Measurements from ENCODE around the gene ABCF2. TPM values are rescaled to one million over a fixed set of nuclear protein-coding genes. Genes with fewer than 3 reads are reported as not detected.

Gene ABCF2
- polyA plus RNA-seq, 4 donors = 21.5 to 28.2 (median 25.5) TPM

DNA sequence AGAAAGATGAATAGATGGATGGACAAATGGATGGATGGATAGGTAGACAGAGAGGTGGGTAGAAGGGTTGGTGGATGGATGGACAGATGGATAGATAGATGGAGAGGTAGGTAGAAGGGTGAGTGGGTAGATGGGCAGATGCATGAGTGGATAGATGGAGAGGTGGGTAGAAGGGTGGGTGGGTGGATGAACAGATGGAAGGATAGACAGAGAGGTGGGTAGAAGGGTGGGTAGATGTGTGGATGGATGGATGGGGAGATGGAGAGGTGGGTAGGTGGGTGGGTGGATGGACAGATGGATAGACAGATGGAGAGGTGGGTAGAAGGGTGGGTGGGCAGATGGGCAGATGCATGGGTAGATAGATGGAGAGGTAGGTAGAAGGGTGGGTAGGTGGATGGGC, 29.1 kb downstream of the ABCF2 start:
- no peak for DNase-seq (ENCODE audit: low read depth in 4 of 4, low spot score in 3 of 4)

DNA sequence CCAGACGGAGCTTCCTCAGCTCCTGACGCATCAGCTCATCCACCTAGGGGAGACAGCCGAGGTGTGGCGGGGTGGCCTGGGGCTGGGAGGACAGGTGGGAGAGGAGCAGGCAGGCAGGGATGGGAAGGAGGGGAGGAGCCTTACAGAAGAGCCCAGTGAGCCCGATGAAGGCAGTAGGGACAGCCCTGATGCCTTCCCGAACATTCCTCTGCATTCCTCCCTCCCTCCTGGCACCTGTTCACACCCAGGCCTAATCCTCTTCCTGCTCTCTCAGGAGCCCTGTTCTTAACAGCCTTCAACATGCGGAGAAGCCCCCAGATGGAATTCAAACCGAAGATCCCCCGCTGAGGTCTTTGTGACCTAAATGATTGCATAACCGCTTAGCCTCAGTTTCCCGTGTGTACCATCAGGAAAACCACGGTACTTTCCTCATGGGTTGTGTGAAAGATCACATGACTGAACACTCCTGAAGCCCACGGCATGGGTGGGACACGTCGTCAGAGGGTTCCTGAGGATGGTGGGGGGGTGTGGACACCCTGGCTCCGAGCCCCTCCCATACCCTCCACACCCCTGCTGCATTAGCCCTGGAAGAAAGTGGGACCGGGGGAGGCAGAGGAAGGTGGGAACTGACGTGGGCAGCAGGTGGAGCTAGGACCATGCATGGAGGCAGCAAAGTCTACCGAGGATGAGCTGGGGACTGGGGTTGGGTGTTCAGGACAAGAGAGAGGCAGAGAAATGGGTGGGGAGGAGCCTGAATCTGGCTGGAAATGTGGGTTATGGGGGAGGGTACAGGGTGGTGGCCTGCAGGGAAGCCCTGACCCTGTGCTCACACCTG, 31.2 kb downstream of the ABCF2 start:
- DNase-seq (ENCODE audit: low read depth in 4 of 4, low spot score in 3 of 4) = no peak

DNA sequence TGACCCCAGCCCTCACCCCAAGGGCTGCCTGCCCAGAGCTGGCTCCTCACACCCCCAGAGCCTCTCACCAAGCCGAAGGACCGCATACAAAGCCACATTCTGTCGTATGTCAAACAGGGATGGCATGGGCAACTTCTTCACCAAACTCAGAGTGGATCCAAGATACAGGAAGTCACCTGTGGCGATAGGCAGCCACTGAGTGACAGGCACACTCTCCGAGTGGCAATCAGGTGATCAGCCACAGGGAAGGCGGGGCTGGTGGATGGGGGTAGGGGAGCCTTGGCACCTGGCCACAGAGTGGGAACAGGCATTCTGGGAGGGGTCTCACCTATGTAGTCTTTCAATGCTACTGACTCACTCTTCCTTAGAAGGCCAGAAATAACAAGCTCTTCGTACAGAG, 32.8 kb downstream of the ABCF2 start:
- DNase-seq (ENCODE audit: low read depth in 4 of 4, low spot score in 3 of 4) = no peak

DNA sequence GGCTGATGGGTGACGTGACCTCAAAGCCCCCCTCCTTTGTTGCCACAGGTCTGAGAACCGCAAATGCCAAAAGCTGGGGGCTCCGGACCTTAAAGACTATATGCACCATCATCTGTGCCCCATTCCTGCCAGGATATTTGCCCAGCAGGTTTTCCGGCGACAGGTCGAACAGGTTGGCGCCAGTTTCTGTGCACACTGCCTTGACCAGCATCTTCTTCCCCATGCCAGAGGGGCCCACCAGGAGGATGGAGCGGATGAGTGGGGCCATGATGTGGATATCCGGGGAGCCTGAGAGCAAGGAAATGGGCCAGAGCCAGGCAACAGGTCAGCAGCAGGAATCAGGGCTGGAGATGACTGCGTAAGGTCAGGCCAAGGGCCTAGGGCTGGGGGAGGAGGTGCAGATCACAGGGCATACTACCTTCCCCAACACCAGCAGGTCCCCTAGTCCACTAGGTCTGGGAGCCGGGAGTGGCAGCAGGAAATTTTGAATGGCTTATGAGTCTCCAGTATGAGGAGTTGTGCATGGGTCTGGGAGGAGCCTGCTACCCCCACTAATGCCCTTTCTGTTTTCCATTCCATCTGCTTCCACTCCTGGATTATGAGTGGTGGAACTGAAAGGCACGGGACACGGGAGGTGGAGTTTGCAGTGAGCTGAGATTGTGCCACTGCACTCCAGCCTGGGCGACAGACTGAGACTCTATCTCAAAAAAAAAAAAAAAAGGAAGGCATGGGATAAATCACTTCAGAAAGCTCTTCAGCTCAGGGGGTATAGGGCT, 33.6 kb downstream of the ABCF2 start:
- no peak for DNase-seq (ENCODE audit: low read depth in 4 of 4, low spot score in 3 of 4)

DNA sequence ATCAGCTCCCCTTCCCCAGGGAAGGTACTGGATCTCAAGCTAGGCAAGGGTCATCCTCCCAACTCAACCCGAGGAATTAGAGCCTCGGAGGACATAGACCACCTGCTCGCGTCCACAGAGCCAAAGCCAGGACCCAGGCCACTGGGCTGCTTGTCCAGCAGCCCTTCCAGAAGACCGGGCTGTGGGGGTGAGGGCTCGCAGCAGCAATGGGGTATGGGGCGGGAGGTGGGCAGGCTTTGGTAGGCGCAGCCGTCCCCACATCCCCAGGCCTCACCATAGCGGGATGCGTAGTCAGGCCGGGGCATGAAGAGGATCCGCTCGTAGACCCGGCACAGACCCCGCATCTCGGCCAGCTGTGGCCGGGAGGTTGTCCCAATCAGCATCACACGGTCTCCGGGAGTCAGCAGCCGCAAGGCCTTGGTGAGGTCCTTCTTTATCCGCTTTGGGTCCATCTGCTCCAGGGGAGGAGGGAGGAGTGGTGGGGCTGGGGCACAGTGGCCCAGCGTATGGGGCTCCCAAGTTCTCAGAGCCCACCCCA, 34.9 kb downstream of the ABCF2 start:
- DNase-seq (ENCODE audit: low read depth in 4 of 4, low spot score in 3 of 4) = no peak

DNA sequence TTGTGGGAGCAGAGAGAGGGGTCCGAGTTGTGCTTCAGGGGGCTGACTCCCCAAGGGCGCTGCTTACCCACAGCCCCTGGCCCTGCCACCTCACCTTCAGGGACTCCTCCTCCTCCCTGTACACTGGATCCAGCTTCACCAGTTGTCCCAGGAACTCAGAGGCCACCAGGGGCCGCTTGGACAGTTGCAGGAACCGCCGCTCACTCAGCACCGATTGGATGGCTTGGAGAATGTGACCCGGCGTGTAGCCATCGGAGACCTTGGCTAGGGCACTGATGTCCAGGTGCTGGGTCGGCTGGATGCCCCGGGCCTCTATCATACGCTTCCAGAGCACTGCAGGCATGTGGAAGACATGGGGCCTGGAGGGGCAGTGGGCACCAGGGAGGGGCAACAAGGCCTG, 35.5 kb downstream of the ABCF2 start:
- DNase-seq (ENCODE audit: low read depth in 4 of 4, low spot score in 3 of 4) = no peak

DNA sequence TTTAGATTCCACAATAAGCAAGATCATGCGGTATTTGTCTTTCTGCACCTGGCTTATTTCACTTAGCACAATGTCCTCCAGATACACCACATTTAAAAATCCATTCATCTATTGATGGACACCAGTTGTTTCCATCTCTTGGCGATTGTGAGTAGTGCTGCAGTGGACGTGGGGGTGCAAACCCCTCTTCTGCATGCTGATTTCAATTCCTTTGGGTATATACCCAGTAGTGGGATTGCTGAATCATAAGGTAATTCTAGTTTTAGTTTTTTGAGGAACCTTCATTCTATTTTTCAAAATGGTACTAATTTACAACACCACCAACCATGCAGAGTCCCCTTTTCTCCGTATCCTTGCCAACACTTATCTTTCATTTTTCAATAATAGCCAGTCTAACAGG, 38.0 kb downstream of the ABCF2 start:
- DNase-seq (ENCODE audit: low read depth in 4 of 4, low spot score in 3 of 4) = no peak

DNA sequence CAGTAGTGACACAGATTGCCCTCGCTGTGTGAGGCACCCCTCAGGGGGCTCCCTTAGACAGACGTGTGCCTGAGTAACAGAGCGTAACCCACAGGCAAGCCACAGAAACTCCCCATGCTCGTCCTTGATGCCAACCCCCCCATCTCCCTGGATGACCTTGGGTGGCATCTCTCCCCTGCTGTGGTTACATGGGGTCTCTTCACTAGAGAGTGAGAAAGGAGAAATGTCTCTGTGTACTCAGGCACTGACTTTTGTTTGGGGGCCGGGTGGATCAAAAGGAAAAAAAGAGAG, 38.8 kb downstream of the ABCF2 start:
- no peak for DNase-seq (ENCODE audit: low read depth in 4 of 4, low spot score in 3 of 4)

DNA sequence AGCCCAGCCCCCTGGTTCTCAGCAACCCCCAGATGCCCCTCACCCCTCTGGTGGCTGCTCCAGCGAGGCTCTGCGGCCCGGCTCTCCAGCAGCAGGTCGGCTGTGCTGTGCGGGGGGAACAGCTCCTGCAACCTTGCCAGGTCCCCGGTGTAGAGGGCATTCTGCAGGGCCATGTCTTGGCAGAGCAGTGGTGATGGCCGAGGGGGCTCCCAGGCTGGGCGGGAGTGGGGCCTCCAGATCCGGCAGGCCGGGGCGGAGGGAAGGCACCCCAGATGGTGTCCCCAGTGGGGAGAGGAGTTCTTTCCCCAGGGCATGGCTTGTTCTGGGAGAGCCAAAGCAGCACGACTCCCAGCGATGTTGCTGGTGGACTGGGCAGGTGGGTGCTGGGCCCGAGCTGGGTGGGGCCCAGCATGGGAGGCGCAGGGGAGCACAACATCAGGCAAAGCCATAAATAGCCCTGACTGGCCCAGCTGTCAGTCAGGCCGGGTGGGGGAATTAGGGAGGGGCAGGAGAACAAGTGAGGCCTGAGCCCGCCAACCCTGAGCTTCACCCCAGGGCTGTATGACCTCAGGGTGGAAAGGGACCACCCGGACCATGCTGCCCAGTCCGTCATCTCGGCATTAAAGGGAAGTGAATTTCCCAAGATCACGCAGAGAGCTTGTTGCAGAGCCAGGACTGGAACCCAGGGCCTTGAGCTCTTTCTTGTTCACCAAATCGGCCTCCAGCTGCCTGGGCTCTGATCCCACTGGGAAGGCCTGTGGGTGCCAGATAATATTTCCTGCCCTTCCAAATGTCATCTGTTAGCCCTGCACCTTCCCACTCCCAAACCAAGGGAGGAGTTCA, 39.4 kb downstream of the ABCF2 start:
- no peak for DNase-seq (ENCODE audit: low read depth in 4 of 4, low spot score in 3 of 4)

DNA sequence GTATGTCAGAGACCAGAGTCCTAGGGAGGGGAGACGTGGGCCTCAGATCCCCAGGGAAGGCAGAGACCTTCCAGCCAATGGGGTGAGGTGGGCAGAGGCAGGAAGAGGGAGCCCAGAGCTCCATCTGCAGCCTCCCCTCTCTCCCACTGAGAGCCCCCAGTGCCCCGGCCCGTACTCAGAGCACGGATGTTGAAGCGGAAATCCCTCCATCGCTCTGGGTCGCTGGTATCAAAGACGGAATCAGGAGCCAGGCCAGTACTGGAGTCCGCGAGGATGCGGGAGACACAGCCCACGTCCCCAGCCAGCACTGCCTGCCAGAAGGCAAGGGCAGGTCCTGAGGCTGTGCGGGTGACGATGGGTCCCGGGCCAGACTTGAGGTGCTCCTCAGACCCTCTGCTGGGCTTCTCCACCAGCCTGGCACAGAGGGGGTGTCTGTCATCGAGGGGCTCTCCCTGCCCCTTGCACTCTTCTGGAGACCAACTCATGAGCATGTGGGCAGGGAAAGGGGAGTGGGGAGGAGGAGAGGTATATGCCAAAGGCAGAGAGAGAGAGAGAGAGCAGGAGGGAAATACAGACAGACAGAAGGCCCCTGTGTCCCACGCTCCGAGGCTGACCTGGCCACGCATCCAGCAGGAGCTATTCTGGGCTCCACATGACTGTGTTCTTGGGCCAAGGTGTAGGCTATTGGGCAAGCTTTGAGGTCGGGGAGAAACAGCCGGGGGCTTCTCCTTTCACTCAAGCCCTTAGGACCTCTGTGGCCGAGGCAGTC, 40.2 kb downstream of the ABCF2 start, which contains the start of gene ASB10:
Gene ASB10 (minus strand): TSS at position 611 of the 769 bp plus-strand sequence. CDS start 120 bp downstream, at position 491.
- DNase-seq (ENCODE audit: low read depth in 4 of 4, low spot score in 3 of 4) = no peak

DNA sequence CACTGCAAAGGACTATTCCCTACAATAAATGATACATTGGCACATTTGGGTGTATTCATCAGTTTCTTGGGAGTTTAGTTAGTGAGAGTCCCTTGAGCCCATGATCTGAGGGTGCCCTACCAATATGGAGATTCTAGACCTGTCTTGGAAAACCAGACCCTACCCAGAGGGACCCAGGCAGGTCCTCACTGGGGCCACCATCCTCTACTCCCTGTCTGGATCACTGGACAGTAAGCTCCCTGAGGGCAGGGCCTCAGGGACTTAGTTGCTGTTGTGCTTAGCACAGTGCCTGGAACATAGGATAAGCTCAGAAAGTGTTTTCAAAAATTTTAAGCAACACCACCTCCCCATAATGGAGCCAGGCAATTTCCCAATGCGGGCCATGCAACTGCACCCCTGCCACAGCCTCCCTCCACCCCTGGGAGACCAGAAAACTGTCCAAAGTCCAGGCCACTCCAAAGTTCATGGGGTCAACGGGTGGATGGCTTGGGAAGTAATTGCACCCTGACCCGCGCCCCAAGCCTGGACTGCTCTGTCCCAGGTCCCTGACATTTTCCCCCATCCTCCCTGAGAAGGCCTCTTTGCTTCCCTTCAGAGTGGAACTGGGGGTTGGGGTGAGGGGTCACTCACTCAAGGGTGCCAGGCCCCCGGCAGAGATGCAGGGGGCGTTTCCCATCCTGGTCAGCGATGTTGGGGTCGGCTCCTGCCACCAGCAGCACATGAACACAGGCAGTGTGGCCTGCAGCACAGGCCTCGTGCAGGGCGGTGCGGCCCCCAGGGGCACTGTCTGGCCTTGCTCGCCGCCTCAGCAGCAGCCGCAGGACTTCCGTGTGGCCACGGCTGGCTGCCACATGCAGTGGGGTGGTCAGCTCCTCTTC, 41.0 kb downstream of the ABCF2 start:
- no peak for DNase-seq (ENCODE audit: low read depth in 4 of 4, low spot score in 3 of 4)

DNA sequence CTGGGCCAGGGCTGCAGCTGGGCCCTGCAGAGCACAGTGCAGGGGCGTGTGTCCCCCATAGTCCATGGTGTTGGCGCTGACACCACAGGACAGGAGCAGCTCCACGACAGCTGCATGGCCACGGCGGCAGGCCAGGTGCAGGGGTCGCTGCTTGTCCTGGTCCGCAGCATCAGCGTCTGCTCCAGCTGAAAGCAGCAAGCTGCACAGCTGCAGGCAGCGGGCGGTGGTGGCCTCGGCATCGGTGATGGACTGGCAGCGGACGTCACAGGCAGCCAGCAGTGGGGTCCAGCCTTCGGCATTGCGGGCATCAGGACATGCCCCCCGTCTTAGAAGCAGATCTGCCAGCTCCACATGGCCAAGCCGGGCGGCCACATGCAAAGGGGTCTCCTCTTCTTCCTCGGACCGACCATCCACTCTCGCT, 46.0 kb downstream of the ABCF2 start:
- DNase-seq (ENCODE audit: low read depth in 4 of 4, low spot score in 3 of 4) = no peak

DNA sequence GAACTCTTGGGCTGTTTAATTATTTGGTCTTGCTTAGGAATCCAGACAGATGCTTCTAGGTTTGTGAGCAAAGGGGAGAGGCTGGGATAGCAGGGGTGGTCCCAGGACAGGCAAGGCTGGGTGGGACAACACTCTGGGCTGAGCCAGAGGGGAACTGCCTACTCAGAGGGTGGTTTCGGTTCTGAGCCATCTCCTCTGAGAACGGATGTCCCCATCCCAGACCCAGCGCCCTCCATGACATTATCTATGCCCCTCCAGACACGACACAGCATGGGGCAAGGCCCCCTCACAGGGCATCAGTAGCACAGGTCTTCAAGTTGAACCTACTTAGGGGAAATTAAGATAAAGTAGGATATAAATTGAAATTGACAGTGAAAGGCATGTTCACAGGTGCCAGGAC, 47.1 kb downstream of the ABCF2 start:
- no peak for DNase-seq (ENCODE audit: low read depth in 4 of 4, low spot score in 3 of 4)

DNA sequence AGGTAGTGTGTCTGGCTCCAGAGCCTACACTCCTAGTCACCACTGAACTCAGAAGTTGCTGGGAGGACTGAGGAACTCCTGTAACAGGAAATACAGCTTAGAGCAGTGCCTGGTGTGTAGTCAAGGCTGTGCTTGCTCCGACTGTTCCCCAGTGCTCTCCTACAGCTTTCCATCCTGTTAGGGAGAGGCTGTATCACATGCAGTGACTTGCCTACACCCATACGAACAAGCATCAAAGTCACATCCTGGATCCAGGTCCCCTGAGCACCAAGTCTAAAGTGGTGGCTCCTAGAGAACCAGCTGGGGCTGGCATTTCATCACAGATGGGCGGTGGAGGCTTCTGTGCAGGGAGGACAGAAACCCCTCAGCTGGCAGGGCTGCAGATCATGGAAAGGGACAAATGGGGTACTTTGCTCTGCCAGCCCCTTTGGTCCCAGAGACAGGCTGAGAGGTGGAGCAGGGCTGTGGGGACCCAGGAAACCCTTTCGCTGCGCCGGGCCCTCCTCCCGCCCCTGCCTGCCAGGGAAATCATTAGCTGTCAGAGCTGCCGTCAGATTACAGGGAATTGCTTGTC, 47.6 kb downstream of the ABCF2 start:
- no peak for DNase-seq (ENCODE audit: low read depth in 4 of 4, low spot score in 3 of 4)

DNA sequence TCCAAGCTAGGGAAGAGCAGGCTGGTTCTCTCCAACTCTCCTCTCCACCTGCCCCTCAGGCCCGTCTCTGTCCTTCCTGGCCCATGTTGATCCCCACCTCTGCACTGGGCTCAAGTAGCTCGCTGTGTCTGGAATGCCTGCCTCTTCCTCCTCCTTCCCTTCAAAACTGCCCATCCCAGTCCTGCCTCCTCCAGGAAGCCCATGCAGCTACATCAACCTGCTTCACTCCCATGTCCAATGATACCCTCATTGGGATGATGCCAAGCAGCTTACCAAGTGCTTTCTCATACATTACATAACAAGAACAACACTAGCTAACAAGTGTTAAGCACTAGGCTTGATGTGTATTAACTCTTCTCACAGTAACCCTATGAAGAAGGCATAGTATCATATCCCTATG, 48.2 kb downstream of the ABCF2 start:
- no peak for DNase-seq (ENCODE audit: low read depth in 4 of 4, low spot score in 3 of 4)

DNA sequence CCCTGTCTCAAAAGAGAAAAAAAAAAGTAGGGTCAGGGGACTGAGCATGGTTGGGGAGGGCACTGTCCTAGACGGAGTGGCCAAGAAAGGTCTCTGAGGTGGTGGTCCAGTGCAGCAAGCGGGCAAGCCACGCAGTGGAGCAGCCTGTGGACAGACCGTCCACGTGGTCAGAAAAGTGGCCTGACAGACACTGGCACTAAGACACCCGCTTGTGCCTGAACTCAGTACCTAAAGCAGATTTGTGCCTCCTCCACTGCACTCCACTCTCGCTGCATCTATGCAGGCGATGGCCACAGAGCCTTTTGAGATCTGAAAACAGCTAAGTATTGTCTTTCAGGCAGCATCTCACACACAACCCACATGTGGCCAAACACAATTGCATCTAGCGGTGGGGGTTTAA, 48.8 kb downstream of the ABCF2 start:
- DNase-seq (ENCODE audit: low read depth in 4 of 4, low spot score in 3 of 4) = no peak

DNA sequence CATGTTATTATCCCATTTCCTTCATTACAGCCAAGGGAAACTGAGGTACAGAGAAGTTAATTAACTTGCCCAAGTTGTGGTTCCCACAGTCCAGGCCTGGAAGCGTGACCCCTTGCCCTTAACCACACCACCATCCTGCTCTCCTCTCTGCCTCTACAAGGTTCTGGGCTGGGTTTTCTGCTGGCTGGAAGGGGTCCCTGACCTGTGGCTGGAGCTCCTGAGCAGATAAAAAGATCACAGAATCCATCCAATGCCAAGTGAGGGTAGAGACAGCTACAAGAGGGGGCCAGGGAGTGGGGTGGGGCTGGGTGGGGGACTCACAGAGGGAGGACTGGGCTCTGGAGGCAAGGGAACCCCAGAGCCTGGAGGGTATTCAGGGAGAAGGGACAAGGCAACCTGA, 49.7 kb downstream of the ABCF2 start:
- DNase-seq (ENCODE audit: low read depth in 4 of 4, low spot score in 3 of 4) = no peak

DNA sequence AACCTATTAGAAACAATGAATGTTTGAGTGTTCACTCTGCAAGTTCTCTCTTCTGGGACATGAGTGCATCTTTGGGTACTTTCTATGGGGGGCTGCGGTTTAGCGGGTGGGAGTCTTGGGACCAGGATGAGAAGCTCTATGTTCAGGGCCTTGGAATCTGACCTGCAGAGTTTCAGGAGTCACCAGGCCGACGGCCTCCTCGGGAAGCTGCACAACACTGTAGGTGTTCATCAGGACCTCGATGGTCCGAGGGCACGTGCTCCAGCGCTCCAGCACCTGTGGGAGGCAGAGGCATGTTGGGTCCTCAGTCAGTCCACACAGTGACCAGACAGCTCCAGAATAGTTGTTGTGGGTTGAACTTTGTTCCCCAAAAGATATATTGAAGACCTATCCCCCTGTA, 50.6 kb downstream of the ABCF2 start:
- no peak for DNase-seq (ENCODE audit: low read depth in 4 of 4, low spot score in 3 of 4)

DNA sequence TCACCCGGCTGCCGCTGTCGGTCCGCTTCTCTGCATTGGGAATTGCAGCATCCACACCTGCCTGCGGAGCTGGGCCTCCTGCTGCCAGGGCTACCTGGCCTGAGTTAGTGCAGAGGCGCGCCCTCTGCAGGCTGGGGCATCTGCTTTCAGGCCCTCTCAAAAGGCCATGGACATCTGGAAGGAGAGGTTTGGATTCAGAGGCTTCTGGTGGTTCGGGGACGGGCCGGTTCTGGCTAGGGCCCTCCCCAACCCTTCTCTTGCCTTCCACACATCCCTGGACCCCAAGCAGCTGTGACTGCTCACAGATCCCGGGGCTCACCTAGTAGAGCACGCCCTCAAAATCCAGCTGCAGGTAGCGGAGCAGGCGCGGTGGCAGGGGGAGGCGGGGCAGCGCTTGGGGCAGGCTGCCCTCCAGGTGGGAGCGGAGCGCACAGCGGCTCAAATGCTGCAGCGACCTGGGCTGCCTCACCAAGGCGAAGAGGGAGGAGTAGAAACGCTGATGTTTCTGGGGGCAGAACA, 51.2 kb downstream of the ABCF2 start:
- DNase-seq (ENCODE audit: low read depth in 4 of 4, low spot score in 3 of 4) = no peak
